HG02943 (cell line): ENCODE results near the gene HIBADH.
"Not testable (repeated sequence)": the region's sequence is repeated elsewhere in the genome, so short reads cannot be mapped to it uniquely, and the experiment has no call there.

Source experiments
- ATAC-seq: cut with Tn5 transposase; IDR thresholded peaks from one replicate; pipeline ENCODE4 v1.9.1; 2021; ENCODE audit warnings: mild to moderate bottlenecking, low read depth, moderate library complexity; ENCODE audit not compliant: unreplicated experiment

Gene HIBADH

DNA sequence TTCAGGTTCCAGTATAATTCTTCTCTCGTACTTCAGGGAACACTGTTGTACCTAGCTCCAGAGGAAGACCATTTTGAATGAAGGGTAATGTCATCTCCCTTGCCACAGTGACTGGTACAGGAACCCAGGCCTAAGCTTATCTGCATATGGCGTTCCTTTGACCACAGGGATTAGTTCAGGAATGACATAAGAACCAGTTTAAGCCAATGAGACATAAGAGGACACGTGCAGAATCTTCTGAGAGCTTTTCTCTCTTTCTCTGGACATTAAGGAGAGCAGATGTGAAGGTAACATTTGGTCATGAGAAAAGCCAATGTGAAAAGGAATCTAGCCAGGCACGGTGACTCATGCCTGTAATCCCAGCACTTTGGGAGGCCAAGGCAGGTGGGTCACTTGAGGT, 21.8 kb upstream of the HIBADH start:
- ATAC-seq, result no peak

- ATAC-seq, result no peak
Observed at GRCh38 chr7:27680610-27681009, 17.9 kb upstream of the HIBADH start.

- ATAC-seq, result no peak
Observed at GRCh38 chr7:27678617-27679260, 16.1 kb upstream of the HIBADH start.

GRCh38 chr7:27677912-27678612, 15.4 kb upstream of the HIBADH start:
- ATAC-seq, result no peak

- ATAC-seq, result not testable (repeated sequence)
Observed at GRCh38 chr7:27674126-27674525, 11.4 kb upstream of the HIBADH start.

- ATAC-seq, result no peak
Observed at GRCh38 chr7:27671675-27672074, 9.0 kb upstream of the HIBADH start.

DNA sequence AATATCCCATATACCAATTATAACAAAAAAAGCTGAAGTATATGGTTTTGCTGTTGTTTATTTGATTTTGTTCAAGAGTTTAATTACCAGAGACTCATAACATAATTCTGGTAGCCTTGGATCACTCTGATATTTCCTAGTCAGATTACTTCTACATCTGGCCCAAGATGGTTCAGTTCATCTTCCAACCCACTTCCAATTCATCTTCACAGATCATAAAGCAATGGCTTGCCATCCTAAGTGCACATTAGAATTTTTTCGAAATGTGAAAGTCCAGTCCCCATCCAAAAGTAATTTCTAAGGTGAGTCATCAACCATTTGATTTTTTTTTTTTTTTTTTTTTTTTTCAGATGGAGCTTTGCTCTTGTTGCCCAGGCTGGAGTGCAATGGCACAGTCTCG, 8.0 kb upstream of the HIBADH start:
- ATAC-seq, result no peak

DNA sequence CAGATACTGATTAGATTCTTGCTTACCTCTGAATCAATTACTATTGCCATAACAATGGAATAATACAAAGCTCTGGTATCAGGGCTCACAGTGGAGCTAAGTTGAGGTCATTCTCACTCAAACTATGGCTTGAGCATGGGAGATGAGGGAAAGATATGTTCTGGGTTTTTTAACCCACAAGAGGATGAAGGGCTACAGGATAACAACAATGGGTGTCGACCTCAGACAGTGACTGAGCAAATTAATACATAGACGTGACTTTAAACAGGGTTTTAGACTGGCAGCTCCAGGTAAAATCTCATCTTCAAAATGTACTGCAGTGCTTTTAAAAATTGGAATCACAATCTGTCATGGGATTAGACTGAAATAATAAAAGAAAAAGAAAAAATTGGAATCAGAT, 7.5 kb upstream of the HIBADH start:
- no peak for ATAC-seq

GRCh38 chr7:27665531-27665930, 2.8 kb upstream of the HIBADH start:
- no peak for ATAC-seq

DNA sequence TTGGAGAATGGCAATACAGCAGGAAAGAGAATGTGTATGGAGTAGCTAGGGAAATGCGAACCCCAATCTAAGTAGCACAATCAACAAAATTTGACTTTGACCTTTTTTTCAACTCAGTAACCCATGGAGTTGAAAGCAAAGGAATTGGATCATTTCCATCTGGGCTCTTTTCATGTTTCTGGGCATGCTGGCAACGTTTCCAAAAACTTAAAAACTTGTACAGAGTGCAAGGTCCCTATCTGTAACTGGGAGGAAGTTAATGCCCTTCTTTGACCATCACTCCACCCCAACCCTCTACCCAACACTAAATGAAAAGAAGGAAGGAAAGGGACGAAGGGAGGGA, 1.3 kb upstream of the HIBADH start:
- ATAC-seq, result no peak

GRCh38 chr7:27661811-27662489, 733 bp downstream of the HIBADH start:
- peak; percentile 9 for ATAC-seq

GRCh38 chr7:27656724-27657123, 6.0 kb downstream of the HIBADH start:
- no peak for ATAC-seq

DNA sequence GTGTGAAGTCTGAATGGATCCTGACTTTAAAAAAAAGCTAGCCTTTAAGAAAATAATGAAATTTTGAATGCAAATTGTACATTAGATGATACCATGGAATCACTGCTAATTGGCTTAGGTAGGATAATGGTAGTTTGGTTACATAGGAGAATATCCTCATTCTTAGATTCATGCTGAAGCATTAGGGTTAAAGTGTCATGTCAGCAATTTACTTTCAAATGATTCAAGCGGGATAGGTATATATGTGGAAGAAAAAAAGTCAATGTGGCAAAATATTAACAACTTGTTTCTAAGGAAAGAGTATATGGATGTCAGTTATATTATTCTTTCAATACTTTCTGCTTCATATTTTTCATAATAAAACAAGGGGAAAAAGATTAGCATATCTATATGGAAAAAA, 7.5 kb downstream of the HIBADH start:
- ATAC-seq, result no peak

DNA sequence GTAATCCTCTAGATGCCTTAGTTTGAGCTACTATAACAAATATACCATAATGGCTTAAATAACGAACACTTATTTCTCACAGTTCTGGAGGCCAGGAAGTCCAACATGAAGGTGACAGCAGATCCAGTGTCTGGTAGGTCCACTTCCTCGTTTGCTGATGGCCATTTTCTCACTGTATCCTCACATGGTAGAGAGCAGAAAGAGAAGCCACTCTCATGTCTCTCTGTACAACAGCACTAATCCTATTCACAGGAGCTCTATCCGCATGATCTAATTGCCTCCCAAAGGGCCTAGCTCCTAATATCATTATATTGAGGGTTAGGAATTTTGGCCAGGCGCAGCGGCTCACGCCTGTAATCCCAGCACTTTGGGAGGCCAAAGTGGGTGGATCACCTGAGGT, 10.2 kb downstream of the HIBADH start:
- no peak for ATAC-seq

GRCh38 chr7:27651702-27652101, 11.0 kb downstream of the HIBADH start:
- no peak for ATAC-seq

DNA sequence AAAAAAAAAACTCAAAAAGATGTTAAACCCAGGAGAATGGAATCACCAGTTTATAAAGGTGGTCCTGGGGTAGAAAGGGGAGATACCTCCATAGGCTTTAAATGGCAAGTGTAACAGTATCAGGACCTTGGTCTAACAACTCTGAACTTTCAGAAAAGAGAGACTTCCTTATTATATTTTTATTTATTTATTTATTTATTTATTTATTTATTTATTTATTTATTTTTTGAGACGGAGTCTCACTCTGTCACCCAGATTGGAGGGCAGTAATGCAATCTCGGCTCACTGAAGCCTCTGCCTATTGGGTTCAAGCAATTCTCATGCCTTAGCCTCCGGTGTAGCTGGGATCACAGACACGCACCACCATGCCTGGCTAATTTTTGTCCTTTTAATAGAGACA, 12.4 kb downstream of the HIBADH start:
- no peak for ATAC-seq

GRCh38 chr7:27647489-27647888, 15.2 kb downstream of the HIBADH start:
- ATAC-seq, result no peak

GRCh38 chr7:27647046-27647445, 15.6 kb downstream of the HIBADH start:
- no peak for ATAC-seq

DNA sequence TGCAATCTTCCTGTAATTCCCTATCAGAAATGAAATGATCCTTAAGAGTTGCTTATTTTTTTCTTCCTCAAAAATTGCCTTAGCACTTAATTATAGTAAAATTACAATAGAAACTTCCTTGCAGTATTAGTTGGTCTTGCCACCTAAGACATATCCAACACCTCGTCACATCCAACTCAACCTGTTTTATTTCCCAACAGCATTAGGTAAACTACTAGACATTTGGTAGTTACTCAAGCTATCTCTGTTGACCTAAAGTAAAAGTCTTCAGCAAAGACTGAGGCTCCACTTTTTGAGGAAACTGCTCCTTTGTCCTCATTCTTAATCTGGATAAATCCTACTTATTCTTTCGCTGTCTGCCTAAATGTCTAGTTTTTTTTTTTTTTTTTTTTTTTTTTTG, 20.4 kb downstream of the HIBADH start:
- no peak for ATAC-seq

- ATAC-seq, result peak; percentile 90
Observed at GRCh38 chr7:27641581-27642230, 21.0 kb downstream of the HIBADH start.

DNA sequence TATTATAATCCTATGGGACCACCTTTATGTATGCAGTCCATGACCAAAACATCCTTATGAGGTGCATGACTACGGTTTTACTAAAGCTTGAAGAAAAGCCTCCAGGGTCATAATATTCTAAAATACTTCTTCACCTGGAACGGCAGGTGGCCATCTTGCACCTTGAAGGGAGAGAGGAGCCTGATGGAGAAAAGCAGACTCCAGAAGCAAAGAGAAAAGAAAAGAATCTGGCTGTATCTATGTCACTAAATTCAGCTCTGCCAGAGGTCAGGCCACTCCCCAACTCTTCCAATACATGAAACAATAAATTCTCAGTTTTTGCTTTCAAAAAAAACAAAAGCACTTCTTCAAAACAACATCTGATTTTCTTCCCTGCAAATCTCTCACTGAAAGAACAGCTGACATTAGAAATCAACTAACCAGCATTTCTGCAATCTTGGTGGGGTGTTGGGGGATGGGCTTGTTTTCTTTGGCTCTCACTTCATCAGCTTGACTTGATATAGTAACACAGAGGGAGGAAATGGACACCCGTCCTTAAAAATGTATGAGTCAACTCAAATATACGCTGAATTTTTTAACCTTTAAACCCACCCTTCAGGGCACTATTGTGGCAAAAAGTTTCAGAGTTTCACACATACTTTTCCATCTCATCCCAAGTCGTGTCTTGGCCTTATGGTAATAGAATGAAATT, 21.7 kb downstream of the HIBADH start:
- peak; percentile 24 for ATAC-seq
